ENCODE data around the gene ATF3. TPM values are rescaled to one million over a fixed set of nuclear protein-coding genes. Genes with fewer than 3 reads are reported as not detected.

ATF3 gene
- total and polyA plus RNA-seq, 11 donors: 4.6 to 74.5 (median 17.8) TPM

GRCh38 chr1:212615201-212615470 is 6.6 kb downstream of the ATF3 start:
- Histone ChIP-seq H3K36me3 (peaks cover 0 to 55% (median 52%) of the 10 kb centered on the region in 9 donors), H3K4me3 (no peak overlapping the region), H3K27ac (no peak overlapping the region), H3K27me3 (no peaks in the 10 kb centered on the region), H3K9me3 (no peaks in the 10 kb centered on the region), H3K4me1 (peaks cover 0 to 49% (median 12%) of the 10 kb centered on the region in 12 donors)
- DNase-seq: no peak
- WGBS, 4 donors: 97 to 99% (median 98%) methylated on average over 9 of the region's 9 CpGs
- no peak for ATAC-seq
- no peak for TF ChIP-seq CTCF (IDR thresholded peaks at IDR 0.05)
- no peak for TF ChIP-seq POLR2A (IDR thresholded peaks at IDR 0.05)
- intact Hi-C loops (cut with DNase I): no loop called here

DNA sequence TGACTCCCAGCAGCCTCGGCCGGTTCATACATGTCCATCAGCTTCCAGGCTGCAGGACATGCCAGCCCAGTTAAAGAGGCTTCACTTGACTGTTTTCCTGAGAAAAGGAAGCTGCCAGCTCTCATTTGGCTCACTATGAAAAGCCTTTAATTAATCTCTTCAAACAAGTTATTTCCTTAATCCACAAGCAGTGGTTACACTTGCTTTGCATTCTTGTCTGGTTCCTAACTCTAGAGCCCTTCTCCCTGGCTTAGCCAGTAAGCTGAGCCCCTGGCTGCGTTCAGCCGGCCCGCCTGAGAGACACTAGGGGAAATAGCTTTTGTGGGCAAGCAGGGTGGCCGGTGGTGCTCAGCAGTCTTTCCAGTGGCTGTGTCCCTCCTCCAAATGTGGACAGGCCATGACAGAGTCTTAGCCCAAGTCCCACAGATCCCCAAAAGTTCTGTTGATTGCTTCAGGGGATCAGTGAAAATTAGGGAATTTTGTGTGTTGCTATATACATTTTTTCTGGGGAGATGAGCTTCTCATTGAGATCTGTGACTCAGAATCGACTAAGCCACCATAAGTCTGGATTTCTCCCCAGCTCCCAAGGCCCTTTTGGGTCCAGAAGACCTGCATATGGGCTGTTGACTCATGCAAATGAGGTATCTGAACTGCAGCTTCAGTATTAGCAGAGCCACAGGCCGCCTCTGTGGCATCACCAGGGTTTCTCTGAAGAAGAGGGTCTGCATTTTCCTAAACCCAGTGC is 10.1 kb downstream of the ATF3 start:
- Histone ChIP-seq H3K27ac (no peak overlapping the region), H3K4me3 (no peak overlapping the region), H3K27me3 (no peaks in the 10 kb centered on the region), H3K4me1 (peaks cover 0 to 24% (median 0%) of the 10 kb centered on the region in 12 donors), H3K9me3 (no peaks in the 10 kb centered on the region), H3K36me3 (peaks cover 0 to 71% (median 61%) of the 10 kb centered on the region in 9 donors)
- intact Hi-C loops (cut with DNase I): no loop called here
- WGBS, 4 donors: 94 to 97% (median 94%) methylated on average over 8 of the region's 8 CpGs
- ATAC-seq (no peak), DNase-seq (no peak)
- TF ChIP-seq CTCF (IDR thresholded peaks at IDR 0.05) (no peak), POLR2A (IDR thresholded peaks at IDR 0.05) (no peak)

GRCh38 chr1:212620293-212620692 is 11.7 kb downstream of the ATF3 start:
- Histone ChIP-seq H3K4me1 (peaks cover 0 to 11% (median 0%) of the 10 kb centered on the region in 12 donors), H3K9me3 (no peaks in the 10 kb centered on the region), H3K36me3 (peaks cover 0 to 64% (median 56%) of the 10 kb centered on the region in 9 donors), H3K27me3 (no peaks in the 10 kb centered on the region), H3K27ac (no peak overlapping the region), H3K4me3 (no peak overlapping the region)
- intact Hi-C loops (cut with DNase I): loop anchor here in 1 of 10 donors (5.0 kb wide), 1 partner anchor 123 kb away; no protein-coding TSS in a partner anchor
- ATAC-seq: no peak
- no peak for TF ChIP-seq CTCF (IDR thresholded peaks at IDR 0.05)
- TF ChIP-seq POLR2A (IDR thresholded peaks at IDR 0.05): no peak
- WGBS, 4 donors: 93 to 95% (median 94%) methylated on average over 1 of the region's 1 CpG
- no peak for DNase-seq

DNA sequence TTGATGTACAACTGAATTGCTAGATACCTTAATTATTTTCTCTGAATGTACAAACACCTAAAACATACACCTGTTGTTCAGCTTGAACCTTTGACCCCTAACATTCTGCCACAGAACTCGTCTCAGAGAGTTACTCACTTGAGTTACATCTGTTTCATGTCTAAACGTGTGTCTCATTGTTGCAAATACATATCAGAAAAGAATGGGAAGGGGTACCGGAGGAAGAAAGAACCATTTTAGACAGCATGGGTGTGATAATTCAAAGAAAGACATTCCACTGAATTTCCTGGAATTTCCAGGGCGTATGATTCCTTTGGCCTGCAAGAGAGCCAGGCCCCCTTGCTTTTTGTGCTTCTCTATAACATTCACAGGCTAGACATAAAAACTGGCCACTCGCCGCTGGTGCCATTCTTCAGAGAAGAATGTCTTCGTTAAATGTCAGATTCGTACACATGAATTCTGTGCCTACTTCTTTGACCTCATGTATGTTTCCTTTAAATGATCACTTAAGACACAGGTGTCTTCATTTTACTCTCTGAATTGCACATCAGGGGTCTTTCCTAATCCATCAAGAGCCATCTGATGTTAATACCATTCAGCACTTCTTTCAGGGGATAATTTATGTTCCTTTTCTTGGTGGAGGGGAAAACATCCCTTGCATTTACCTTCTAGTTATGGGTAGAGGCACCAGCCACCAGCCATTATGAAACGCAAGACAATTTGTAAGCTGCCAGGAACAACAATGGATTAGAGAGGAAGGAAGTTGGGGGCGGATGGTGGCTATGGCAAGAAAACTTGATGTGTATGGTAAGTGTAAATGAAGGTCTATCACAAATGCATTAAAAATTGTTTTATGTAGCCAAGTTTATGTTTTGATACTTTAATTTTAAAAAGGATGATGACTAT is 12.7 kb downstream of the ATF3 start:
- H3K4me1 ChIP-seq: peaks cover 0 to 11% (median 0%) of the 10 kb centered on the region in 12 donors
- peaks cover 0 to 54% (median 48%) of the 10 kb centered on the region in 9 donors for H3K36me3 ChIP-seq
- ATAC-seq (no peak), DNase-seq (no peak)
- no peaks in the 10 kb centered on the region for H3K27me3 ChIP-seq
- no peaks in the 10 kb centered on the region for H3K9me3 ChIP-seq
- WGBS, 4 donors: 84 to 86% (median 85%) methylated on average over 10 of the region's 10 CpGs
- intact Hi-C loops (cut with DNase I): loop anchor here in 1 of 10 donors (5.0 kb wide), 1 partner anchor 124 kb away; no protein-coding TSS in a partner anchor
- no peak overlapping the region for H3K27ac ChIP-seq
- no peak overlapping the region for H3K4me3 ChIP-seq
- TF ChIP-seq POLR2A (IDR thresholded peaks at IDR 0.05) (no peak), CTCF (IDR thresholded peaks at IDR 0.05) (no peak)
